ENCODE data around the gene POLR1E. TPM values are rescaled to one million over a fixed set of nuclear protein-coding genes. Genes with fewer than 3 reads are reported as not detected.
"Not testable (repeated sequence)": the region's sequence is repeated elsewhere in the genome, so short reads cannot be mapped to it uniquely, and the experiment has no call there.

The POLR1E gene
- total RNA-seq, 1 donor from 2014 or later: 21.9 TPM

DNA sequence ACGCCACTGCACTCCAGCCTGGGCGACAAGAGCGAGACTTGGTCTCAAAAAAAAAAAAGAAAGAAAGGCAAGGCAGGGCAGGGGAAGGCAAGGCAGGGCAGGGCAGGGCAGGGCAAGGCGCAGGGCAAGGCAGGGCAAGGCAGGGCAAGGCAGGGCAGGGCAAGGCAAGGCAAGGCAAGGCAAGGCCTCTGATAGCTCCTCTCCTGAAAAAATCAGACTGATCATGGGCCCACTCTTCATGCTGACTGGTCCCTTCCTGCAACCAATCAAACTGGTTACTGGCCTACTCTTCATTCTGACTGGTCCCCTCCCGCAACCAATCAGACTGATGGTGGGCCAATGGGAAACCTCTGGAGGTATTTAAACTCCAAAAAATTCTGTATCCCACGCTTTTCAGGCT lies 17.1 kb upstream of the POLR1E start:
- no peaks in the 10 kb centered on the region for H3K27me3 Mint-ChIP-seq (ENCODE audit: unreplicated experiment)
- H3K9me3 Mint-ChIP-seq (ENCODE audit: unreplicated experiment): no peaks in the 10 kb centered on the region
- peaks cover 36% of the 10 kb centered on the region for H3K4me1 Mint-ChIP-seq (ENCODE audit: unreplicated experiment)
- H3K27ac Mint-ChIP-seq (ENCODE audit: unreplicated experiment): no peak overlapping the region
- TF ChIP-seq, protein P1, sequence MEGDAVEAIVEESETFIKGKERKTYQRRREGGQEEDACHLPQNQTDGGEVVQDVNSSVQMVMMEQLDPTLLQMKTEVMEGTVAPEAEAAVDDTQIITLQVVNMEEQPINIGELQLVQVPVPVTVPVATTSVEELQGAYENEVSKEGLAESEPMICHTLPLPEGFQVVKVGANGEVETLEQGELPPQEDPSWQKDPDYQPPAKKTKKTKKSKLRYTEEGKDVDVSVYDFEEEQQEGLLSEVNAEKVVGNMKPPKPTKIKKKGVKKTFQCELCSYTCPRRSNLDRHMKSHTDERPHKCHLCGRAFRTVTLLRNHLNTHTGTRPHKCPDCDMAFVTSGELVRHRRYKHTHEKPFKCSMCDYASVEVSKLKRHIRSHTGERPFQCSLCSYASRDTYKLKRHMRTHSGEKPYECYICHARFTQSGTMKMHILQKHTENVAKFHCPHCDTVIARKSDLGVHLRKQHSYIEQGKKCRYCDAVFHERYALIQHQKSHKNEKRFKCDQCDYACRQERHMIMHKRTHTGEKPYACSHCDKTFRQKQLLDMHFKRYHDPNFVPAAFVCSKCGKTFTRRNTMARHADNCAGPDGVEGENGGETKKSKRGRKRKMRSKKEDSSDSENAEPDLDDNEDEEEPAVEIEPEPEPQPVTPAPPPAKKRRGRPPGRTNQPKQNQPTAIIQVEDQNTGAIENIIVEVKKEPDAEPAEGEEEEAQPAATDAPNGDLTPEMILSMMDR (IDR thresholded peaks at IDR 0.05): no peak
- no peak overlapping the region for H3K4me3 Mint-ChIP-seq (ENCODE audit: unreplicated experiment)
- DNase-seq (ENCODE audit: extremely low spot score, unreplicated experiment): no peak
- H3K36me3 Mint-ChIP-seq (ENCODE audit: unreplicated experiment): no peaks in the 10 kb centered on the region

DNA sequence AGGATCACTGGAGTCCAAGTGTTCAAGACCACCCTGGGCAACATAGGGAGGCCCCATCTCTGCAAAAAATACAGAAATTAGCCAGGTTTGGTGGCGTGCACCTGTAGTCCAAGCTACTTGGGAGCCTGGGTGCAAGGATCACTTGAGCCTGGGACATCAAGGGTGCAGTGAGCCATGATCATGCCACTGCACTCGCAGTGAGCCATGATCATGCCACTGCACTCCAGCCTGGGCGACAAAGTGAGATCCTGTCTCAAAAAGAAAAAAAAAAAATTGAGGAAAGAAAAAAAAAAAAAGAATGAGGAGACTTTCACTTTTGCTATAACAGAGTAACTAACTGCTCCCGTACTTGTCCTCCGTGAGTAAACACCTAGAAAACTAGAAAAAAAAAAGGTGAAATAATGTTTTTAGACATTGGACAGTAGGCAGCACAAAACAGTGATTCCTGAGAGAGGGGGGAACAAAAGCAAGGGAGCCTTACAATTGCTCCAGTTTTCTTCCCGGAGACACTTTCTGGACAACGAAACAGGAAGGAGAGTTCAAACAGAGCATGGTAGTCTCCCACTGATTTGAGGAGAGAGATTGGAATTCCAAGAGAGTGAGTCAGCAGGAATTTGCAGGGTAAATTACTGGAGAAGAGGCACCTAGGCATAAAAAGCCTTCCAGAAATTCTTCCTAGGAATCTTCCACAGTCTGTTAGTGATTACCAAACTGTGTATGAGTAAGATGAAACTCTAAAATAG lies 13.6 kb upstream of the POLR1E start:
- no peak for DNase-seq (ENCODE audit: extremely low spot score, unreplicated experiment)
- H3K27me3 Mint-ChIP-seq (ENCODE audit: unreplicated experiment): peaks cover 5% of the 10 kb centered on the region
- H3K27ac Mint-ChIP-seq (ENCODE audit: unreplicated experiment): peak overlapping the region; percentile 97
- H3K4me3 Mint-ChIP-seq (ENCODE audit: unreplicated experiment): peak overlapping the region; percentile 72
- no peaks in the 10 kb centered on the region for H3K36me3 Mint-ChIP-seq (ENCODE audit: unreplicated experiment)
- TF ChIP-seq, protein P1 (IDR thresholded peaks at IDR 0.05): no peak
- H3K9me3 Mint-ChIP-seq (ENCODE audit: unreplicated experiment): no peaks in the 10 kb centered on the region
- H3K4me1 Mint-ChIP-seq (ENCODE audit: unreplicated experiment): peaks cover 20% of the 10 kb centered on the region

DNA sequence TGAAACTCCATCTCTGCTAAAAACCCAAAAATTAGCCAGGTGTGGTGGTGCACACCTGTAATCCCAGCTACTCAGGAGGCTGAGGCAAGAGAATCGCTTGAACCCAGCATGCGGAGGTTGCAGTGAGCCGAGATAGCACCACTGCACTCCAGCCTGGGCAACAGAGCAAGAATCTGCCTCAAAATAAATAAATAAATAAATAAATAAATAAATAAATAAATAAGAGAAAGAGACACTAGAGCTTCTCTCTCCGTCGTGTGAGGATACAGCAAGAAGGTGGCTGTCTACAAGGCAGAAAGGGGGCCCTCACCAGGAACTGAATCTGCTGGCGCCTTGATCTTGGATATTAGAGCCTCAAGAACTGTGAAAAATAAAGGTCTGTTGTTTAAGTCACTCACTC lies 11.8 kb upstream of the POLR1E start:
- H3K4me1 Mint-ChIP-seq (ENCODE audit: unreplicated experiment): peaks cover 20% of the 10 kb centered on the region

DNA sequence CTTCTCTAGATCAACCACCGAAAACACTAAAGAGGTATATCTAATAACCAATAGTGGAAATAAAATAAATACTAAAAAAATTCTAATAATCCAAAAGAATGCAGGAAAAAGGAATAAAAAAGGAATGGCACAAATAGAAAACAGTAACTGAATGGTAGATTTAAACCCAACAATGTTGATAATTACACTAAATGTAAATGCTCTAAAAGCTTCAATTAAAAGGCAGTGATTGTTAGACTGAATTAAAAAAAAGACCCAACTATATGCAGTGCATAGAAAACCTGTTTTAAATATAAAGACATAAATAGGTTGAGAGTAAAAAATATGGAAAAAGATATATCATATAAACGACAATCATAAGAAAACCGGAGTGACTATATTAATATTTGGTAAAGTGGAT lies 11.3 kb upstream of the POLR1E start:
- TF ChIP-seq, protein P1 (IDR thresholded peaks at IDR 0.05): no peak
- Mint-ChIP-seq H3K4me1 (ENCODE audit: unreplicated experiment) (peaks cover 20% of the 10 kb centered on the region), H3K9me3 (ENCODE audit: unreplicated experiment) (no peaks in the 10 kb centered on the region), H3K27ac (ENCODE audit: unreplicated experiment) (no peak overlapping the region), H3K27me3 (ENCODE audit: unreplicated experiment) (peaks cover 16% of the 10 kb centered on the region), H3K4me3 (ENCODE audit: unreplicated experiment) (no peak overlapping the region), H3K36me3 (ENCODE audit: unreplicated experiment) (peaks cover 2% of the 10 kb centered on the region)
- DNase-seq (ENCODE audit: extremely low spot score, unreplicated experiment): no peak

More for the DNA sequence above, 11.8 kb upstream of the POLR1E start:
- not testable (repeated sequence) for H3K27ac Mint-ChIP-seq (ENCODE audit: unreplicated experiment); H3K4me3 Mint-ChIP-seq (ENCODE audit: unreplicated experiment); DNase-seq (ENCODE audit: extremely low spot score, unreplicated experiment); H3K9me3 Mint-ChIP-seq (ENCODE audit: unreplicated experiment); H3K36me3 Mint-ChIP-seq (ENCODE audit: unreplicated experiment)
- H3K27me3 Mint-ChIP-seq (ENCODE audit: unreplicated experiment): peaks cover 16% of the 10 kb centered on the region

DNA sequence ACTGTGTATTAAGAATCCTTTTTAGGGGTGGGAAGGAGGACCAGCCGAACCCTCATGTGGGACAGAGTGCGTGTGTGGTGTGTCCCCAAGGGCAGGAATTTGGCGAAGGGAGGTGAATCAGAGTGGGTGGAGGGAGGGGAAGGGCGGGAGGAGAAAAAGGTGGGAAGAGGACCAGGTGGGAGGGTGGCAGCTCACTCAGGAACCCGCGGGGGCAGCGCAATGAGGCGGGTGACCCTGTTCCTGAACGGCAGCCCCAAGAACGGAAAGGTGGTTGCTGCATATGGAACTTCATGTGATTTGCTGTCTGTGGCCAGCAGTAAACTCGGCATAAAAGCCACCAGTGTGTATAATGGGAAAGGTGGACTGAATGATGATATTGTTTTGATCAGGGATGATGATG lies 8.8 kb upstream of the POLR1E start:
- Mint-ChIP-seq H3K4me3 (ENCODE audit: unreplicated experiment) (no peak overlapping the region), H3K27ac (ENCODE audit: unreplicated experiment) (no peak overlapping the region)
- TF ChIP-seq, protein P1 (IDR thresholded peaks at IDR 0.05): no peak

DNA sequence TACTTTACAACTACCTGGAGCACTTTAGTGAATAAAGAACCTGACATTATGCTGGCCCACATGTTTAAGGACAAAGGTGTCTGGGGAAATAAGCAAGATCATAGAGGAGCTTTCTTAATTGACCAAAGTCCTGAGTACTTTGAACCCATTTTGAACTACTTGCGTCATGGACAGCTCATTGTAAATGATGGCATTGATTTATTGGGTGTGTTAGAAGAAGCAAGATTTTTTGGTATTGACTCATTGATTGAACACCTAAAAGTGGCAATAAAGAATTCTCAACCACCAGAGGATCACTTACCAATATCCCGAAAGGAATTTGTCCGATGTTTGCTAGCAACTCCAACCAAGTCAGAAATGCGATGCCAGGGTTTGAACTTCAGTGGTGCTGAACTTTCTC lies 8.3 kb upstream of the POLR1E start:
- H3K27me3 Mint-ChIP-seq (ENCODE audit: unreplicated experiment): peaks cover 16% of the 10 kb centered on the region
- not testable (repeated sequence) for H3K9me3 Mint-ChIP-seq (ENCODE audit: unreplicated experiment); DNase-seq (ENCODE audit: extremely low spot score, unreplicated experiment); H3K4me1 Mint-ChIP-seq (ENCODE audit: unreplicated experiment); H3K27ac Mint-ChIP-seq (ENCODE audit: unreplicated experiment); H3K36me3 Mint-ChIP-seq (ENCODE audit: unreplicated experiment); H3K4me3 Mint-ChIP-seq (ENCODE audit: unreplicated experiment)

More for the DNA sequence above, 8.8 kb upstream of the POLR1E start:
- peaks cover 16% of the 10 kb centered on the region for H3K27me3 Mint-ChIP-seq (ENCODE audit: unreplicated experiment)
- peaks cover 2% of the 10 kb centered on the region for H3K36me3 Mint-ChIP-seq (ENCODE audit: unreplicated experiment)
- no peaks in the 10 kb centered on the region for H3K9me3 Mint-ChIP-seq (ENCODE audit: unreplicated experiment)
- no peak for DNase-seq (ENCODE audit: extremely low spot score, unreplicated experiment)
- H3K4me1 Mint-ChIP-seq (ENCODE audit: unreplicated experiment): peaks cover 12% of the 10 kb centered on the region

DNA sequence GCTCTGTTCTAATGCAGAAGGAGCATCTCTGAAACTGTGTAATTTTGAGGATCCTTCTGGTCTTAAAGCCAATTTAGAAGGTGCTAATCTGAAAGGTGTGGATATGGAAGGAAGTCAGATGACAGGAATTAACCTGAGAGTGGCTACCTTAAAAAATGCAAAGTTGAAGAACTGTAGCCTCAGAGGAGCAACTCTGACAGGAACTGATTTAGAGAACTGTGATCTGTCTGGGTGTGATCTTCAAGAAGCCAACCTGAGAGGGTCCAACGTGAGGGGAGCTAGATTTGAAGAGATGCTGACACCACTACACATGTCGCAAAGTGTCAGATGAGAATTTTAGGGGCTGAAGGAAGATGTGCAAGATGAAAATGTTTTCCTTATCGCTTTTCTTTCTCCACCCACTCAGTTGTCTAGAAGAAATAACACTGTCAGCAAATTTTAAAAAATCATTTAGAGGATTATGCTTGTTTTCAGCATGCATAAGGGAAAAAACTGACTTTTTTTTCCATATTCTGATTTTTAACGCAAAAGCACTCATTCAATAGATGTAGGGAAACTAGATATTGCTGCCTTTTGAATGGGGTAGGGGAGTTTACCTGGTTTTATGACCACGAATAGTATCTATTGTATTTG lies 7.6 kb upstream of the POLR1E start:
- not testable (repeated sequence) for H3K9me3 Mint-ChIP-seq (ENCODE audit: unreplicated experiment); H3K27ac Mint-ChIP-seq (ENCODE audit: unreplicated experiment); H3K4me3 Mint-ChIP-seq (ENCODE audit: unreplicated experiment); H3K36me3 Mint-ChIP-seq (ENCODE audit: unreplicated experiment); DNase-seq (ENCODE audit: extremely low spot score, unreplicated experiment); H3K4me1 Mint-ChIP-seq (ENCODE audit: unreplicated experiment)
- H3K27me3 Mint-ChIP-seq (ENCODE audit: unreplicated experiment): peaks cover 16% of the 10 kb centered on the region
